HEK293 (cell line): ENCODE data around the gene PPOX.

Source experiments
- CTCF ChIA-PET: fragments of 350-600 bp; formaldehyde crosslinking; extraction: SDS; loops from one replicate; lab custom pipeline; 2021; ENCODE audit warnings: antibody characterized with exemption; lab: Yijun Ruan, JAX
- POLR2A ChIA-PET: fragments of 300-600 bp; formaldehyde crosslinking; extraction: SDS; loops from one replicate; lab custom pipeline; 2020; ENCODE audit warnings: antibody characterized with exemption, inconsistent platforms; lab: Yijun Ruan, JAX
- H3K27ac ChIP-seq: fragments of 200-500 bp; sonication (Bioruptor generic); 2 replicates; pipeline ENCODE4 v1.5.1; 2014; ENCODE audit warnings: low read depth, low read length, control low read depth, inconsistent platforms; ENCODE audit errors: extremely low read depth
- H3K36me3 ChIP-seq, 2 experiments: fragments of 200-500 bp in 1 of 2; sonication (Bioruptor generic) in 1 of 2; 1 replicate in 1 of 2; 2 replicates in 1 of 2; pipeline ENCODE4 v1.5.1; 2014 to 2017; ENCODE audit warnings: inconsistent platforms in 2 of 2, low read length in 2 of 2; ENCODE audit not compliant: control insufficient read depth in 2 of 2, insufficient read depth in 1 of 2
- H3K4me1 ChIP-seq: fragments of 200-500 bp; sonication (Bioruptor generic); 2 replicates; pipeline ENCODE4 v1.5.1; 2014; ENCODE audit warnings: mild to moderate bottlenecking, low read length, inconsistent platforms; ENCODE audit not compliant: control insufficient read depth, insufficient read depth
- H3K4me3 ChIP-seq: 2 replicates; pipeline ENCODE4 v1.5.1; 2011; ENCODE audit warnings: low read depth, mild to moderate bottlenecking, control low read depth, low read length, moderate library complexity
- H3K9me3 ChIP-seq: fragments of 200-500 bp; sonication (Bioruptor generic); 2 replicates; pipeline ENCODE4 v1.5.1; 2014; ENCODE audit warnings: low read depth, low read length, inconsistent platforms; ENCODE audit not compliant: control insufficient read depth, insufficient read depth
- HOXA7 ChIP-seq: sonication (generic); formaldehyde crosslinking; IDR thresholded peaks from 2 replicates; pipeline ENCODE4 v1.8.1; 2022; ENCODE audit warnings: missing genetic modification reagents, borderline replicate concordance
- KLF1 ChIP-seq: fragments of 450-650 bp; formaldehyde crosslinking; IDR thresholded peaks from 2 replicates; pipeline ENCODE4 v1.5.1; 2016; ENCODE audit warnings: missing biosample characterization, missing genetic modification characterization
- MEIS1 ChIP-seq: sonication (generic); formaldehyde crosslinking; IDR thresholded peaks from 2 replicates; pipeline ENCODE4 v1.8.1; 2022; ENCODE audit warnings: missing genetic modification reagents, mild to moderate bottlenecking, borderline replicate concordance
- MZF1 ChIP-seq: fragments of 450-650 bp; formaldehyde crosslinking; IDR thresholded peaks from 2 replicates; pipeline ENCODE4 v1.5.1; 2017; ENCODE audit warnings: missing biosample characterization, missing genetic modification characterization, borderline replicate concordance
- OVOL3 ChIP-seq: fragments of 450-650 bp; formaldehyde crosslinking; IDR thresholded peaks from 2 replicates; pipeline ENCODE4 v1.5.1; 2016; ENCODE audit warnings: missing biosample characterization, missing genetic modification characterization
- PRDM6 ChIP-seq: fragments of 450-650 bp; formaldehyde crosslinking; IDR thresholded peaks from 2 replicates; pipeline ENCODE4 v1.5.1; 2017; ENCODE audit warnings: missing biosample characterization, missing genetic modification characterization
- RBAK ChIP-seq: fragments of 450-650 bp; formaldehyde crosslinking; IDR thresholded peaks from 2 replicates; pipeline ENCODE4 v1.5.1; 2016; ENCODE audit warnings: missing biosample characterization, missing genetic modification characterization
- REPIN1 ChIP-seq: fragments of 450-650 bp; formaldehyde crosslinking; IDR thresholded peaks from 2 replicates; pipeline ENCODE4 v1.5.1; 2017; ENCODE audit warnings: missing biosample characterization, missing genetic modification characterization, low read depth
- SCRT2 ChIP-seq: fragments of 450-650 bp; formaldehyde crosslinking; IDR thresholded peaks from 2 replicates; pipeline ENCODE4 v1.5.1; 2016; ENCODE audit warnings: missing biosample characterization, missing genetic modification characterization
- YY2 ChIP-seq: fragments of 450-650 bp; formaldehyde crosslinking; IDR thresholded peaks from 2 replicates; pipeline ENCODE4 v1.5.1; 2016; ENCODE audit warnings: missing biosample characterization, missing genetic modification characterization
- ZNF10 ChIP-seq: fragments of 450-650 bp; formaldehyde crosslinking; IDR thresholded peaks from 2 replicates; pipeline ENCODE4 v1.5.1; 2017; ENCODE audit warnings: missing biosample characterization, missing genetic modification characterization
- ZNF148 ChIP-seq: fragments of 450-650 bp; formaldehyde crosslinking; IDR thresholded peaks from 2 replicates; pipeline ENCODE4 v1.5.0; 2017; ENCODE audit warnings: missing biosample characterization, missing genetic modification characterization, borderline replicate concordance
- ZNF155 ChIP-seq: fragments of 450-650 bp; formaldehyde crosslinking; IDR thresholded peaks from 2 replicates; pipeline ENCODE4 v1.5.1; 2016; ENCODE audit warnings: missing biosample characterization, missing genetic modification characterization
- ZNF19 ChIP-seq: fragments of 450-650 bp; formaldehyde crosslinking; IDR thresholded peaks from 2 replicates; pipeline ENCODE4; 2016; ENCODE audit warnings: missing biosample characterization, missing genetic modification characterization, low read depth
- ZNF239 ChIP-seq: fragments of 450-650 bp; formaldehyde crosslinking; IDR thresholded peaks from 2 replicates; pipeline ENCODE4 v1.5.1; 2016; ENCODE audit warnings: missing biosample characterization, missing genetic modification characterization
- ZNF37A ChIP-seq: fragments of 450-650 bp; IDR thresholded peaks from 2 replicates; pipeline ENCODE4 v1.5.1; 2018; ENCODE audit warnings: missing biosample characterization, missing genetic modification characterization
- ZNF423 ChIP-seq: fragments of 450-650 bp; formaldehyde crosslinking; IDR thresholded peaks from 2 replicates; pipeline ENCODE4 v1.5.1; 2016; ENCODE audit warnings: missing biosample characterization, missing genetic modification characterization
- ZNF473 ChIP-seq: fragments of 450-650 bp; formaldehyde crosslinking; IDR thresholded peaks from 2 replicates; pipeline ENCODE4 v1.5.1; 2017; ENCODE audit warnings: missing biosample characterization, missing genetic modification characterization
- ZNF530 ChIP-seq: fragments of 450-650 bp; formaldehyde crosslinking; IDR thresholded peaks from 2 replicates; pipeline ENCODE4 v1.5.1; 2016; ENCODE audit warnings: low read depth, missing biosample characterization, missing genetic modification characterization
- ZNF600 ChIP-seq: fragments of 450-650 bp; formaldehyde crosslinking; IDR thresholded peaks from 2 replicates; pipeline ENCODE4 v1.5.1; 2016; ENCODE audit warnings: missing biosample characterization, missing genetic modification characterization
- ZNF76 ChIP-seq: fragments of 450-650 bp; formaldehyde crosslinking; IDR thresholded peaks from 2 replicates; pipeline ENCODE4; 2016; ENCODE audit warnings: low read depth, missing biosample characterization, missing genetic modification characterization, borderline replicate concordance
- ZNF830 ChIP-seq: fragments of 450-650 bp; IDR thresholded peaks from 2 replicates; pipeline ENCODE4 v1.5.0; 2018; ENCODE audit warnings: missing biosample characterization, missing genetic modification characterization, low read depth, mild to moderate bottlenecking, moderate library complexity
- ZSCAN18 ChIP-seq: fragments of 450-650 bp; formaldehyde crosslinking; IDR thresholded peaks from 2 replicates; pipeline ENCODE4 v1.5.1; 2016; ENCODE audit warnings: missing biosample characterization, missing genetic modification characterization
- ZXDB ChIP-seq: fragments of 450-650 bp; formaldehyde crosslinking; IDR thresholded peaks from 2 replicates; pipeline ENCODE4 v1.5.1; 2016; ENCODE audit warnings: missing biosample characterization, missing genetic modification characterization
- TF ChIP-seq, protein P1 (sequence below): fragments of 450-650 bp; formaldehyde crosslinking; IDR thresholded peaks from 2 replicates; pipeline ENCODE4 v1.5.1; 2016; ENCODE audit warnings: missing biosample characterization, missing genetic modification characterization
- TF ChIP-seq, protein P2 (sequence below): fragments of 450-650 bp; formaldehyde crosslinking; IDR thresholded peaks from 2 replicates; pipeline ENCODE4 v1.5.1; 2016; ENCODE audit warnings: missing biosample characterization, missing genetic modification characterization

The PPOX gene

GRCh38 chr1:161132410-161133219 is 33.6 kb upstream of the PPOX start, which contains the start of gene DEDD (continued):
- TF ChIP-seq YY2 (tag by site-specific recombination) (peak; percentile 97), ZNF10 (peak; percentile 46; the same call in 1 of the 2 replicates), ZSCAN18 (tag by site-specific recombination) (no peak), SCRT2 (tag by site-specific recombination) (peak; percentile 27; the same call in 1 of the 2 replicates), ZNF423 (no peak), HOXA7 (CRISPR knock-in tag) (no peak)
- TF ChIP-seq, protein P1, sequence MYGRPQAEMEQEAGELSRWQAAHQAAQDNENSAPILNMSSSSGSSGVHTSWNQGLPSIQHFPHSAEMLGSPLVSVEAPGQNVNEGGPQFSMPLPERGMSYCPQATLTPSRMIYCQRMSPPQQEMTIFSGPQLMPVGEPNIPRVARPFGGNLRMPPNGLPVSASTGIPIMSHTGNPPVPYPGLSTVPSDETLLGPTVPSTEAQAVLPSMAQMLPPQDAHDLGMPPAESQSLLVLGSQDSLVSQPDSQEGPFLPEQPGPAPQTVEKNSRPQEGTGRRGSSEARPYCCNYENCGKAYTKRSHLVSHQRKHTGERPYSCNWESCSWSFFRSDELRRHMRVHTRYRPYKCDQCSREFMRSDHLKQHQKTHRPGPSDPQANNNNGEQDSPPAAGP, result 0 out of 2 replicates have a peak, but pooled peaks have one; percentile 3

DNA sequence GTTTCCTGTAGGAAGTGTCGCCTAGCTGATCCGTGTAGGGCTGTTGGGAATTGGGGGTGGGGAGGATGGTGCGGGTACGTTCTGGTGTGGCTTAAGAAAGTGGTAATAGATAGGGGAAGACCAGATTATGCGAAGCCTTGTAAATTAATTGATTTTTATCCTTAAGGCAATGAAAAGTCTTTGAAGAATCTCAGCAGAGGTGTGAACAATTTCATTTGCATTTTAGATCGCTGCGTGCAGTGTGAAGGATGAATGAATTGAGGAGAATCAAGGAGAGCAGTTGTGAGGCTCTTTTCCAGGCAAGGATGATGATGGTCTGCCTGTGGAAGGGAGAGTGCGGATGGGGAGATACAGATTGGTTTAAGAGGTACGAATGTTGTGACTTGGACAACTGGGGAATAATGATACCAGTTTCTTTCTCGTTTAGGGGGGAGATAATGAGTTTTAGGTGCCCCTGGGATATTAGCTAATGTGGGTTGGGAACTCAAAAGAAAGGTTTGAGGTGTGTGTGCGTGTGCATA is 32.9 kb upstream of the PPOX start:
- H3K27ac ChIP-seq, result peak overlapping the region; percentile 91
- no peaks in the 10 kb centered on the region for H3K9me3 ChIP-seq
- H3K36me3 ChIP-seq, result peaks cover 0 to 27% of the 10 kb centered on the region in 2 experiments; a peak in 2 of 3 replicates
- POLR2A ChIA-PET, result interaction anchor here (0.6 to 3.8 kb wide), 14 partner anchors 8 to 693 kb away, joined by 3 to 28 read pairs (median 6); partner anchors contain the start of genes NIT1, PFDN2, PPOX and TOMM40L
- CTCF ChIA-PET, result interaction anchor here (0.9 to 1.9 kb wide), 4 partner anchors 14 to 36 kb away, joined by 3 to 6 read pairs (median 4); no protein-coding TSS in a partner anchor
- H3K4me3 ChIP-seq, result peak overlapping the region; percentile 84
- 0 out of 2 replicates have a peak, but pooled peaks cover 2% of the 10 kb centered on the region for H3K4me1 ChIP-seq
- TF ChIP-seq ZNF530 (tag by site-specific recombination) (no peak), MZF1 (tag by site-specific recombination) (no peak; the same call in 1 of the 2 replicates), ZNF830 (tag by site-specific recombination) (no peak), ZXDB (tag by site-specific recombination) (no peak), MEIS1 (CRISPR knock-in tag) (no peak), ZNF600 (tag by site-specific recombination) (no peak; the same call in none of the 2 replicates), ZNF155 (tag by site-specific recombination) (no peak), REPIN1 (tag by site-specific recombination) (no peak), PRDM6 (tag by site-specific recombination) (no peak), ZNF37A (tag by site-specific recombination) (no peak), RBAK (tag by site-specific recombination) (no peak), ZNF76 (no peak), ZNF148 (tag by site-specific recombination) (no peak), ZNF239 (tag by site-specific recombination) (no peak), KLF1 (tag by site-specific recombination) (no peak), ZNF473 (tag by site-specific recombination) (no peak), ZNF19 (tag by site-specific recombination) (no peak), OVOL3 (no peak)
- TF ChIP-seq, protein P2, sequence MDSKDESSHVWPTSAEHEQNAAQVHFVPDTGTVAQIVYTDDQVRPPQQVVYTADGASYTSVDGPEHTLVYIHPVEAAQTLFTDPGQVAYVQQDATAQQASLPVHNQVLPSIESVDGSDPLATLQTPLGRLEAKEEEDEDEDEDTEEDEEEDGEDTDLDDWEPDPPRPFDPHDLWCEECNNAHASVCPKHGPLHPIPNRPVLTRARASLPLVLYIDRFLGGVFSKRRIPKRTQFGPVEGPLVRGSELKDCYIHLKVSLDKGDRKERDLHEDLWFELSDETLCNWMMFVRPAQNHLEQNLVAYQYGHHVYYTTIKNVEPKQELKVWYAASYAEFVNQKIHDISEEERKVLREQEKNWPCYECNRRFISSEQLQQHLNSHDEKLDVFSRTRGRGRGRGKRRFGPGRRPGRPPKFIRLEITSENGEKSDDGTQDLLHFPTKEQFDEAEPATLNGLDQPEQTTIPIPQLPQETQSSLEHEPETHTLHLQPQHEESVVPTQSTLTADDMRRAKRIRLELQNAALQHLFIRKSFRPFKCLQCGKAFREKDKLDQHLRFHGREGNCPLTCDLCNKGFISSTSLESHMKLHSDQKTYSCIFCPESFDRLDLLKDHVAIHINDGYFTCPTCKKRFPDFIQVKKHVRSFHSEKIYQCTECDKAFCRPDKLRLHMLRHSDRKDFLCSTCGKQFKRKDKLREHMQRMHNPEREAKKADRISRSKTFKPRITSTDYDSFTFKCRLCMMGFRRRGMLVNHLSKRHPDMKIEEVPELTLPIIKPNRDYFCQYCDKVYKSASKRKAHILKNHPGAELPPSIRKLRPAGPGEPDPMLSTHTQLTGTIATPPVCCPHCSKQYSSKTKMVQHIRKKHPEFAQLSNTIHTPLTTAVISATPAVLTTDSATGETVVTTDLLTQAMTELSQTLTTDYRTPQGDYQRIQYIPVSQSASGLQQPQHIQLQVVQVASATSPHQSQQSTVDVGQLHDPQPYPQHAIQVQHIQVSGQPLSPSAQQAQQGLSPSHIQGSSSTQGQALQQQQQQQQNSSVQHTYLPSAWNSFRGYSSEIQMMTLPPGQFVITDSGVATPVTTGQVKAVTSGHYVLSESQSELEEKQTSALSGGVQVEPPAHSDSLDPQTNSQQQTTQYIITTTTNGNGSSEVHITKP (tag by site-specific recombination), result no peak
